ENCODE data around the gene FAM8A1. TPM values are rescaled to one million over a fixed set of nuclear protein-coding genes. Genes with fewer than 3 reads are reported as not detected.
A peak's percentile ranks its signal among the peaks of the same experiment; 100 is the strongest.

Gene FAM8A1
- total and polyA plus RNA-seq, 2 of the 13 experiments (the other 11 are each of a cell fraction or from before 2014, with no cell fraction given): 30.5 to 34.3 TPM

GRCh38 chr6:17599877-17600526 lies at the start of gene FAM8A1 (continued):
- TF ChIP-seq THAP9 (CRISPR knock-in tag; IDR thresholded peaks at IDR 0.05; ENCODE audit: borderline replicate concordance) (peak; percentile 73), ZNF10 (CRISPR knock-in tag; IDR thresholded peaks at IDR 0.05; ENCODE audit: borderline replicate concordance, low read depth) (no peak), SYNCRIP (IDR thresholded peaks at IDR 0.05; ENCODE audit: insufficient read depth, low read depth, low read length) (no peak), ZNF800 (CRISPR knock-in tag; IDR thresholded peaks at IDR 0.05) (no peak), PRMT3 (CRISPR knock-in tag; IDR thresholded peaks at IDR 0.05; ENCODE audit: borderline replicate concordance, low read depth) (no peak; the same call in 1 of the 2 replicates), ZNF549 (CRISPR knock-in tag; IDR thresholded peaks at IDR 0.05) (no peak), BCLAF1 (IDR thresholded peaks at IDR 0.05) (no peak), ZNF124 (CRISPR knock-in tag; IDR thresholded peaks at IDR 0.05) (peak; percentile 60; the same call in 1 of the 2 replicates), ZNF276 (CRISPR knock-in tag; IDR thresholded peaks at IDR 0.05; ENCODE audit: low read depth) (0 out of 2 replicates have a peak, but pooled peaks have one; percentile 56), BRD4 (CRISPR knock-in tag; IDR thresholded peaks at IDR 0.05) (peak; percentile 53; the same call in 1 of the 2 replicates), ZFP41 (CRISPR knock-in tag; IDR thresholded peaks at IDR 0.05; ENCODE audit: borderline replicate concordance) (no peak; the same call in 1 of the 2 replicates), PHF5A (CRISPR knock-in tag; IDR thresholded peaks at IDR 0.05; ENCODE audit: low read depth, unreplicated experiment) (peak; percentile 79), SP4 (CRISPR knock-in tag; IDR thresholded peaks at IDR 0.05) (peak; percentile 84), TRIM24 (CRISPR knock-in tag; IDR thresholded peaks at IDR 0.05) (no peak), SMARCC2 (IDR thresholded peaks at IDR 0.05) (no peak)
